H1 (cell line): ENCODE data around the gene MYH6. TPM values are rescaled to one million over a fixed set of nuclear protein-coding genes. Genes with fewer than 3 reads are reported as not detected.

Experiments
- CTCF ChIA-PET: fragments of 300-600 bp; sonication (Branson Sonifier 250); formaldehyde crosslinking; loops from one replicate; lab custom pipeline; 2021; ENCODE audit not compliant: partially characterized antibody; lab: Charles Lee
- POLR2A ChIA-PET: fragments of 300-600 bp; sonication (Branson Sonifier 250); formaldehyde crosslinking; loops from one replicate; lab custom pipeline; 2021; ENCODE audit warnings: inconsistent platforms; ENCODE audit not compliant: partially characterized antibody; lab: Charles Lee
- DNase-seq, 2 experiments: peaks; one replicate each; pipeline versions ENCODE4 v3.0.0 to v3.0.0-alpha.2; 2010 to 2022; ENCODE audit warnings: low spot score in 2 of 2, low read depth in 1 of 2, mixed read lengths in 1 of 2
- FAIRE-seq: peaks from 2 replicates; lab custom pipeline; 2011; peaks lifted over from hg19 to GRCh38; lab: Jason Lieb, UNC
- H2AFZ ChIP-seq: 2 replicates; pipeline ENCODE4 v1.8.1; 2012; ENCODE audit warnings: low read length, inconsistent platforms
- H2AK5ac ChIP-seq: 2 replicates; pipeline ENCODE4 v1.6.1; 2013; ENCODE audit warnings: low read depth, low read length
- H2BK120ac ChIP-seq: replicated peaks from 2 replicates; pipeline ENCODE3; 2013; ENCODE audit warnings: low read depth, low read length, inconsistent platforms
- H2BK12ac ChIP-seq: 2 replicates; pipeline ENCODE4 v1.6.1; 2013; ENCODE audit warnings: low read depth, low read length
- H2BK15ac ChIP-seq: 2 replicates; pipeline ENCODE4 v1.6.1; 2013; ENCODE audit warnings: low read length
- H2BK20ac ChIP-seq: 2 replicates; pipeline ENCODE4 v1.6.1; 2013; ENCODE audit warnings: low read length
- H2BK5ac ChIP-seq: 2 replicates; pipeline ENCODE4 v1.6.1; 2013; ENCODE audit warnings: low read depth, low read length
- H3K14ac ChIP-seq: 2 replicates; pipeline ENCODE4 v1.6.1; 2013; ENCODE audit warnings: inconsistent platforms; ENCODE audit not compliant: insufficient read length
- H3K18ac ChIP-seq: 2 replicates; pipeline ENCODE4 v1.6.1; 2013; ENCODE audit warnings: low read length; ENCODE audit errors: extremely low read depth
- H3K23ac ChIP-seq: 2 replicates; pipeline ENCODE4 v1.6.1; 2013; ENCODE audit warnings: inconsistent platforms; ENCODE audit not compliant: insufficient read length
- H3K23me2 ChIP-seq: 2 replicates; pipeline ENCODE4 v1.6.1; 2013; ENCODE audit warnings: low read depth, low read length
- H3K27ac ChIP-seq: 2 replicates; pipeline ENCODE4 v1.6.1; 2011; ENCODE audit warnings: low read depth, low read length, inconsistent platforms
- H3K27me3 ChIP-seq, 4 experiments: replicated peaks in 1 of 4; 1 replicate in 1 of 4; 2 replicates in 3 of 4; pipeline versions ENCODE4 v1.6.1 to v1.8.1; 2011 to 2013; ENCODE audit warnings: low read length in 3 of 4, mild to moderate bottlenecking in 3 of 4, inconsistent platforms in 2 of 4, mixed read lengths in 2 of 4, moderate library complexity in 1 of 4; ENCODE audit not compliant: control insufficient read depth in 3 of 4, insufficient read depth in 3 of 4; ENCODE audit errors: extremely low read depth in 1 of 4
- H3K36me3 ChIP-seq, 4 experiments: 2 replicates each; pipeline versions ENCODE4 v1.6.1 to v1.8.1; 2011 to 2013; ENCODE audit warnings: mild to moderate bottlenecking in 4 of 4, low read length in 3 of 4, moderate library complexity in 2 of 4, control low read depth in 1 of 4, inconsistent platforms in 1 of 4; ENCODE audit not compliant: insufficient read depth in 4 of 4, control insufficient read depth in 2 of 4
- H3K4ac ChIP-seq: replicated peaks from 2 replicates; pipeline ENCODE3; 2013; ENCODE audit warnings: low read length, low read depth, mixed read lengths, inconsistent platforms; ENCODE audit not compliant: insufficient read length
- H3K4me1 ChIP-seq, 4 experiments: replicated peaks in 1 of 4; 1 replicate in 1 of 4; 2 replicates in 3 of 4; pipeline versions ENCODE4 v1.6.1 to v1.8.1; 2011 to 2013; ENCODE audit warnings: low read length in 3 of 4, inconsistent platforms in 2 of 4, mixed read lengths in 1 of 4; ENCODE audit not compliant: insufficient read depth in 4 of 4, control insufficient read depth in 3 of 4
- H3K4me2 ChIP-seq, 2 experiments: 2 replicates each; pipeline versions ENCODE4 v1.6.1 to v1.8.1; 2011 to 2013; ENCODE audit warnings: low read depth in 2 of 2, low read length in 2 of 2, control low read depth in 1 of 2, inconsistent platforms in 1 of 2, mild to moderate bottlenecking in 1 of 2; ENCODE audit not compliant: insufficient read depth in 1 of 2
- H3K4me3 ChIP-seq, 4 experiments: fragments of 200-600, 300-600 bp in 1 of 4; sonication (generic), shearing (Covaris generic), sonication (Bioruptor Twin) in 1 of 4; 2 replicates each; pipeline versions ENCODE4 v1.5.1 to v1.8.1; 2011 to 2016; ENCODE audit warnings: low read length in 4 of 4, low read depth in 3 of 4, control low read depth in 2 of 4, inconsistent platforms in 2 of 4, mild to moderate bottlenecking in 2 of 4, mixed read lengths in 1 of 4, moderate library complexity in 1 of 4; ENCODE audit not compliant: insufficient read depth in 2 of 4; ENCODE audit errors: extremely low read depth in 1 of 4
- H3K56ac ChIP-seq: replicated peaks from 2 replicates; pipeline ENCODE3; 2013; ENCODE audit warnings: low read depth, mild to moderate bottlenecking, mixed read lengths, low read length, inconsistent platforms; ENCODE audit not compliant: insufficient read length
- H3K79me1 ChIP-seq: 2 replicates; pipeline ENCODE4 v1.6.1; 2013; ENCODE audit warnings: low read depth, low read length, control low read depth
- H3K79me2 ChIP-seq, 2 experiments: 2 replicates each; pipeline versions ENCODE4 v1.6.1 to v1.8.1; 2012 to 2013; ENCODE audit warnings: low read length in 2 of 2, mild to moderate bottlenecking in 2 of 2, inconsistent platforms in 1 of 2; ENCODE audit not compliant: insufficient read depth in 2 of 2, control insufficient read depth in 1 of 2
- H3K9ac ChIP-seq, 4 experiments: replicated peaks in 1 of 4; 1 replicate in 1 of 4; 2 replicates in 3 of 4; pipeline versions ENCODE4 v1.6.1 to v1.8.1; 2011 to 2013; ENCODE audit warnings: low read depth in 3 of 4, low read length in 3 of 4, control low read depth in 2 of 4, mild to moderate bottlenecking in 2 of 4, moderate library complexity in 2 of 4, inconsistent platforms in 1 of 4; ENCODE audit errors: extremely low read depth in 1 of 4
- H3K9me3 ChIP-seq, 2 experiments: 2 replicates each; pipeline versions ENCODE4 v1.6.1 to v1.8.1; 2012 to 2013; ENCODE audit warnings: mild to moderate bottlenecking in 2 of 2, moderate library complexity in 2 of 2, control low read depth in 1 of 2, inconsistent platforms in 1 of 2, low read depth in 1 of 2, low read length in 1 of 2, mixed read lengths in 1 of 2; ENCODE audit not compliant: insufficient read depth in 2 of 2
- H4K20me1 ChIP-seq, 2 experiments: replicated peaks in 1 of 2; 2 replicates each; pipeline versions ENCODE3 to v1.8.1; 2011 to 2013; ENCODE audit warnings: inconsistent platforms in 2 of 2, low read length in 2 of 2, mild to moderate bottlenecking in 1 of 2; ENCODE audit not compliant: insufficient read depth in 2 of 2, control insufficient read depth in 1 of 2
- H4K5ac ChIP-seq: 2 replicates; pipeline ENCODE4 v1.6.1; 2013; ENCODE audit warnings: low read length, low read depth, mixed read lengths, inconsistent platforms; ENCODE audit not compliant: insufficient read length
- H4K8ac ChIP-seq: 2 replicates; pipeline ENCODE4 v1.8.0; 2013; ENCODE audit warnings: mild to moderate bottlenecking, moderate library complexity, low read length, inconsistent platforms; ENCODE audit not compliant: insufficient read depth; ENCODE audit errors: extremely low read depth
- H4K91ac ChIP-seq: replicated peaks from 2 replicates; pipeline ENCODE3; 2013; ENCODE audit warnings: low read length, mixed read lengths, inconsistent platforms; ENCODE audit not compliant: insufficient read length
- WGBS, 2 experiments: shearing (Covaris generic) in 1 of 2; methylation state at CpG; one replicate each; pipeline versions ENCODE4 v1.1.6 to v1.1.7; 2013 to 2015; ENCODE audit warnings: low lambda C conversion rate in 2 of 2, mixed read lengths in 2 of 2, inconsistent platforms in 1 of 2, low coverage in 1 of 2, missing lambda C conversion rate in 1 of 2; ENCODE audit not compliant: insufficient replicate concordance in 2 of 2, insufficient coverage in 1 of 2, insufficient read length in 1 of 2; ENCODE audit errors: extremely low coverage in 1 of 2, missing lambda C conversion rate in 1 of 2; 5-methylcytosine and 5-hydroxymethylcytosine counted together
- polyA plus RNA-seq, 7 experiments: library from polyadenylated mRNA; depleted of rRNA in 3 of 7; stranded (reverse) in 5 of 7; unstranded in 2 of 7; fragments of >200 nt in 5 of 7; fragments of 200-250 nt in 2 of 7; gene quantifications; 1 replicate in 5 of 7; 2 replicates in 1 of 7; 4 replicates in 1 of 7; pipeline versions ENCODE4 v1.2.1 to v1.2.3, GENCODE V29; 2011 to 2013; ENCODE audit warnings: missing spikeins in 2 of 7, mixed read lengths in 2 of 7
- total RNA-seq: library from RNA; stranded (reverse); fragmentation: NEBNext Ultra II Directional; extraction: Animal tissue kit (Norgen Biotek cat#: 25700); gene quantifications from 2 replicates; pipeline ENCODE4 v1.2.1, GENCODE V29; 2021
- TF ChIP-seq, protein P1 (sequence below): IDR thresholded peaks from 2 replicates; pipeline ENCODE4 v1.6.1; 2012; ENCODE audit warnings: inconsistent platforms

The MYH6 gene
- total and polyA plus RNA-seq, 2 of the 8 experiments (the other 6 are each of a cell fraction or from before 2014, with no cell fraction given), result 0.03 TPM; not detected in 1

DNA sequence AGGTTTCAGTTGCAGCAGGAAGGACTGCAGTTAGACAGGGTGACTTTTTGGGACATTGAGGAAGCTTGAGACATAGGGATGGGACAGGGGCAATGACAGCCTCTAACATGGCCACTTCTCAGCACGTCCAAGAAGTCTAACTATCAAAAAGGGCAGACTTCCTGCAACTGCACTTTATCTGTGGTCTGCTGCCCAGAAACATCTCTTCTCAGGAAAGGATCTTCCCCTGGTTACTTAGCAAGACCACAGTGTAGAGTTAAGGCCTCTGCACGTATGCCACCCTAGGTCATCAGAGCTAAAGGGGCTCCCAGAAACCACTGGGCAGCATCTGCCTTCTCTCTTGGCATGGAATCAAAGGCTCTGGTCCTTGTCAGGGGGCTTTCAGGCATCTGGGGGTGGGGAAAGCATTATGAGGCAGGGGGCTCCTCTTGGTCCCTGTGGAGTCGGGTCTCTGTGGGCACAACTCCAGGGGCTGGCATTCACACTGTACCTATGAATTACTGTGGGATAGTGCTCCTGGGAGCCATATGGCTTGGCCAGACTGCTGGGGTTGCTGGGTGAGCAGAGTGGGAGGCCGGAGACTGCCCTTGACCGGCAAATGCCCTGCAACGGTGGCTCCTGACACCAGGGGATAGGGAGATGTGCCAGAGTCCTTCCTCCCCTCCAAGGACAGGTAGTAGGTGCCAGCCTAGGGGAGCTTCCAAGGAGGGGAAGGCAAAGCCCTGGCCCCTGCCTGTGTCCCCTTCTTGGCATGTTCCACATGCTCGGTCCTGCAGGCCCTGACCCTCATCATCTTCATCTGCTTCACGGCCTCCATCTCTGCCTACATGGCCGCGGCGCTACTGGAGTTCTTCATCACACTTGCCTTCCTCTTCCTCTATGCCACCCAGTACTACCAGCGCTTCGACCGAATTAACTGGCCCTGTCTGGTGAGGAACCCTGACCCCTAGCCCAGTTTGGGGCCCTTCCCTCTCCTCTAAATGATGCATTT is 30.2 kb downstream of the MYH6 start:
- DNase-seq (no peak), FAIRE-seq (no peak)
- WGBS, 2 experiments, result 89% methylated on average over 14 of the region's 14 CpGs; no CpG with 5 or more reads in 1 of the 2 experiments
- H3K4me3 ChIP-seq, result no peak overlapping the region
- H3K18ac ChIP-seq, result no peak overlapping the region
- H3K4me2 ChIP-seq, result no peak overlapping the region
- CTCF ChIA-PET, result interaction anchor here (1.1 to 15.0 kb wide), 14 partner anchors 10 to 117 kb away, joined by 3 to 333 read pairs (median 12); partner anchors contain the start of genes EFS and SLC22A17
- H2AFZ ChIP-seq, result no peak overlapping the region
- H4K20me1 ChIP-seq, result no peaks in the 10 kb centered on the region
- TF ChIP-seq, protein P1, sequence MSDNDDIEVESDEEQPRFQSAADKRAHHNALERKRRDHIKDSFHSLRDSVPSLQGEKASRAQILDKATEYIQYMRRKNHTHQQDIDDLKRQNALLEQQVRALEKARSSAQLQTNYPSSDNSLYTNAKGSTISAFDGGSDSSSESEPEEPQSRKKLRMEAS, result no peak
- no peaks in the 10 kb centered on the region for H3K79me2 ChIP-seq
- H3K23me2 ChIP-seq, result no peaks in the 10 kb centered on the region
- H3K36me3 ChIP-seq, result no peaks in the 10 kb centered on the region
- no peak overlapping the region for H3K14ac ChIP-seq
- no peak overlapping the region for H3K56ac ChIP-seq
- H3K27me3 ChIP-seq, result peaks cover 0 to 23% (median 11%) of the 10 kb centered on the region in 4 experiments; a peak in 6 of 7 replicates
- no peak overlapping the region for H3K27ac ChIP-seq
- no peak overlapping the region for H2BK12ac ChIP-seq
- H3K4ac ChIP-seq, result no peak overlapping the region
- no peak overlapping the region; the same call in 1 of the 2 replicates for H2AK5ac ChIP-seq
- H2BK5ac ChIP-seq, result no peak overlapping the region
- H4K91ac ChIP-seq, result no peak overlapping the region
- H3K9ac ChIP-seq, result no peak overlapping the region
- no peak overlapping the region for H3K23ac ChIP-seq
- no peak overlapping the region; the same call in 1 of the 2 replicates for H4K8ac ChIP-seq
- no peaks in the 10 kb centered on the region for H3K79me1 ChIP-seq
- H2BK15ac ChIP-seq, result no peak overlapping the region
- H4K5ac ChIP-seq, result no peak overlapping the region
- no peak overlapping the region for H2BK20ac ChIP-seq
- peaks cover 0 to 12% (median 4%) of the 10 kb centered on the region in 4 experiments; a peak in 3 of 7 replicates for H3K4me1 ChIP-seq
- POLR2A ChIA-PET, result interaction anchor here (0.6 to 3.3 kb wide), 4 partner anchors 11 to 56 kb away, joined by 3 to 19 read pairs (median 12); partner anchors contain the start of gene PABPN1
- H3K9me3 ChIP-seq, result no peaks in the 10 kb centered on the region
- H2BK120ac ChIP-seq, result no peak overlapping the region
